GM13977 (cell line): ENCODE measurements around the gene TCN2.

Experiments used
- DNase-seq: peaks from one replicate; pipeline ENCODE4 v3.0.0; 2012; ENCODE audit warnings: low spot score
- in situ Hi-C: fragments of 300-500 bp; cut with MboI; formaldehyde crosslinking; loops from one replicate; pipeline ENCODE4 v1.12.0; 2022; ENCODE audit warnings: low sequenced_read_pairs, low pct_unique_long_range_greater_than_20kb, mixed read lengths, inconsistent platforms; ENCODE audit not compliant: unreplicated experiment
- TF ChIP-seq, protein P1 (sequence below): IDR thresholded peaks from 2 replicates; pipeline ENCODE4 v1.5.1; 2012; ENCODE audit warnings: mild to moderate bottlenecking, control low read depth; ENCODE audit not compliant: insufficient read depth; ENCODE audit errors: extremely low read depth, missing control alignments

The TCN2 gene

DNA sequence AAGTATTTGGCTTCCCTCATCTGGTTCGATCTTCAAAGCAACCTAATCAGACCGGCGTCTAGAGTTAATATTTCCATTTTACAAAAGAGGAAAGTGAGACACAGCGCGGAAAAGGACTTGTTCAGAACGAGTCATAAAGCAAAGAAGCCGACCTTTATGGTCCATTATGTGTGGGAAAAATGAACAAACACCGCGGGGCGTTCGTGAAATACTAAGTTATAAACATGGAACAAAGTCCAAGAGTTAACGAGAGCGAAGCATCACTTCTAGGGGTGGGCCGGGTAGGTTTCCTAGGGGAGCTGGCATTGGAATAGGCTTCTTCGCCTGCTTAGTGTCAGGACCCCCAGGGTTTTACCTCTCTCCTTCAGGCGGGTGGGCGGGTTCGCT is 60.1 kb downstream of the TCN2 start:
- TF ChIP-seq, protein P1, sequence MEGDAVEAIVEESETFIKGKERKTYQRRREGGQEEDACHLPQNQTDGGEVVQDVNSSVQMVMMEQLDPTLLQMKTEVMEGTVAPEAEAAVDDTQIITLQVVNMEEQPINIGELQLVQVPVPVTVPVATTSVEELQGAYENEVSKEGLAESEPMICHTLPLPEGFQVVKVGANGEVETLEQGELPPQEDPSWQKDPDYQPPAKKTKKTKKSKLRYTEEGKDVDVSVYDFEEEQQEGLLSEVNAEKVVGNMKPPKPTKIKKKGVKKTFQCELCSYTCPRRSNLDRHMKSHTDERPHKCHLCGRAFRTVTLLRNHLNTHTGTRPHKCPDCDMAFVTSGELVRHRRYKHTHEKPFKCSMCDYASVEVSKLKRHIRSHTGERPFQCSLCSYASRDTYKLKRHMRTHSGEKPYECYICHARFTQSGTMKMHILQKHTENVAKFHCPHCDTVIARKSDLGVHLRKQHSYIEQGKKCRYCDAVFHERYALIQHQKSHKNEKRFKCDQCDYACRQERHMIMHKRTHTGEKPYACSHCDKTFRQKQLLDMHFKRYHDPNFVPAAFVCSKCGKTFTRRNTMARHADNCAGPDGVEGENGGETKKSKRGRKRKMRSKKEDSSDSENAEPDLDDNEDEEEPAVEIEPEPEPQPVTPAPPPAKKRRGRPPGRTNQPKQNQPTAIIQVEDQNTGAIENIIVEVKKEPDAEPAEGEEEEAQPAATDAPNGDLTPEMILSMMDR: no peak
- DNase-seq: no peak
- in situ Hi-C loops: no loop called here

DNA sequence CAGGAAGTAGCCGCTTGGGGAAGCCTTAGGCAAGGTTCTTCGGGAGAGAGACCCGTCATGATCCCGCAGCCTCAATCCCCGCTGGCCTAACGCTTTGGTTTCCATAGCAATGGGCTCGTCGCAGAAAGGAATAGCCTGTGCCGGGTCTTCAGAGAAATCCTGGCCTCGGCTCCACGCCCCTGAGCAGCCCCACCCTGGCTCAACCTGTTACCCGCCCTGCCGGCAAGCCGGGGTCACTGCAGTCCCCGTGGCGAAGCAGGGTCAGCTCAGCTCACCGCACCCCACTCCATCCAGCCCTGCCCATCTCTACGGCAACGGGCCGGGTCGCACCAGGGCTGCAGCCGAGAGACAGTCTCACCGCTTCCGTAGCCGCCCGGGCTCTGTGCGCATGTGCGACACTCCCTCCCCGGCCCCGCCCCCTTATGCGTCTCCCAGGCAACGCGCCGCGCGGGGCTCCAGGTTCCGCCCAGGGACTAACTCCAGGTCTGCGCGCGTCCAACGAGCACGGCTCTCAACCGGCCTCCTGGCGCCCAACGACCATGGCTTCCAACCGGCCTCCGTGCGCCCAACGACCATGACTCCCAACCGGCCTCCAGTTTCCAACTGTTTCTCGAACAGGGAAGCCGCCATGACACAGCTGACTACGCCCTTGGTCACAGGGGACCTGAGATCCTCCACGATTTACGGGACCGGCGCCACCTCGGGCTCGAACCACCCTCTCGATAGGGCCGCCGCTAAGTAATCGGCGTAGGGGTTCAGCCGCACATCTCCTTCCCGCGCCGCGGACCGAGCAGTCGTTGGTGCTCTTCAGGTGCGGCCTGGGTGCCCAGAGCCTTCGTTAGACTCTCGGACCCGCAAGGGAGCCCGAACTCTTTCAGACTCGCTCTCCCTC is 60.8 kb downstream of the TCN2 start, which contains the start of gene DUSP18:
TSS of gene DUSP18 (minus strand) at position 382 of the 892 bp plus-strand sequence. CDS start 3,872 bp downstream, outside the sequence.
- in situ Hi-C loops: no loop called here
- peak; percentile 98 for DNase-seq
- TF ChIP-seq, protein P1: no peak

DNA sequence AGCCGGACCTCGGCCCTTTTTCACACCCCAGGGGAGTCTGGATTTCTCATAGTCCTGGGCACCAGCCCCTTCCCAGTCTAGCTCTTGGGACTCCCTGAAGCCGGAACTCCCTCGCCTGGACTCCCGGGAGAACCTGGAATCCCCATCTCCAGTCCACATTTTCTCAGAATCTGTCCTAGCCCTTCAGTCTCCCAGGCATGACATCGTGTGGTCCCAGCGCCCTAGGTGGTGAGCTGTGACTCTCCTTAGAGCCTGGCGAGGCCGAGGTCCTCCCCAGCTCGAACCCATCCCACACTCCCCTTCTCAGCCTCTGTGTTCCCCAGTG is 61.4 kb downstream of the TCN2 start:
- TF ChIP-seq, protein P1: no peak
- in situ Hi-C loops: no loop called here
- no peak for DNase-seq

DNA sequence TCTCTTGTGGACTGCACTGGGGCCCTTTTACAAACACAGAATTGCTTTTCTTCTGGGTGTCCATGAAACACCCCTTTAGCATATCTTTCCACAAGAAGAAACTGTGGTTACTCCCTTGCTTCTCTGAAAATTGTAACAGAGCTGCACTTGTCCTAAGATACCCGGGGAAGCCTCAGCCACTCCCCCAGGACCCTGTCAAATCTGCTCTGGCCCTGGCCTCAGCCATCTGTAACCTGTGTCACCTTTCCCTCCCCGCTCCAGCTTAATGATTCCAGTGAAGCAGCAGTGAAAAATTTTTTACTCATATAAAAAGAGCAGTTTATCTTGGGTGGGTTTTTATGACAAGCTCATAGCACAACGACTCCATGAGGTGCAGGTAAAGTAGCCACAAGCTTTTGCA is 64.1 kb downstream of the TCN2 start:
- in situ Hi-C loops: no loop called here
- TF ChIP-seq, protein P1: no peak
- no peak for DNase-seq

DNA sequence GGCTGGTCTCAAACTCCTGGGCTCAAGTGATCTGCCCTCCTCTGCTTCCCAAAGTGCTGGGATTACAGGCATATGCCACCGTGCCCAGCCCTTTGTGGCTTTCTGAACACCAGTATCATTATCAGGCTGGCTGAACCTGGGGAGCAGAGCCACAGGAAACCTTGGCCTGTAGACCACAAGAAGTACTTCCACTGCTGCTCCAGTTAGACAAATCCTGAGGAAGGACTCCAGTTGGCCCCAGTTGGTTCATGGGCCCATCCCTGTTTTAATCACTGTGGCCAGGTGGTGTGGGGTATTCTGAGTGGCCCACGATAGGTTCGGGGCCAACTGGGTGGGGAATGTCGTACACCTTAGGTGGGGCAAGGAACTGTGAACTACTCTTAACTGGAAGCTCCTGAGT is 66.2 kb downstream of the TCN2 start:
- TF ChIP-seq, protein P1: no peak
- DNase-seq: no peak

DNA sequence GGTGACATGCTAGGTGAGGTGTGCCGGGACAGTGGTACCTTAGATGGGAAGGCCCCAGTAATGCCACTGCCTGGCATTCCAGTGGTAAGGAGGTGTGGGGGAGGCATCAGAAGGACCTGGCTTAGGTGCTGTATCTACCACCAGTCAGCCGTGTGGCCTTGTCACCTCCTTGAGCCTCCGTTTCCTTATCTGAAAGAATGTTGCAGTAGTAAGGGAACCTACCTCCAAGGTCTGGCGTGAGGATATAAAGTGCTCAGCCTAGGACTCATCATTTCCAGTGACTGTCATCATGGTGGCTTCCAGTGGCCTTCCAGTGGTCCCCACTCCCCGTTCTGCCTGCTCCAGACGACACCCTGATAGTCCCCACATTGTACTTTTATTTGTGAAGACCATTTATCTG is 67.5 kb downstream of the TCN2 start:
- in situ Hi-C loops: no loop called here
- TF ChIP-seq, protein P1: no peak
- DNase-seq: no peak

More for the DNA sequence above, 66.2 kb downstream of the TCN2 start:
- in situ Hi-C loops: no loop called here
